HG03066 (cell line): ENCODE results near the gene TMEM175.

Experiments used
- ATAC-seq: cut with Tn5 transposase; IDR thresholded peaks from one replicate; pipeline ENCODE4 v1.9.1; 2021; ENCODE audit warnings: low read depth; ENCODE audit not compliant: unreplicated experiment

Gene TMEM175

GRCh38 chr4:1000686-1001260, 68.5 kb downstream of the TMEM175 start:
- no peak for ATAC-seq

- ATAC-seq: no peak
These were observed 69.4 kb downstream of the TMEM175 start for GRCh38 chr4:1001561-1002130.

- no peak for ATAC-seq
These were observed 69.9 kb downstream of the TMEM175 start for GRCh38 chr4:1002131-1002630.

GRCh38 chr4:1002631-1003251, 70.5 kb downstream of the TMEM175 start:
- ATAC-seq: no peak

GRCh38 chr4:1003271-1004070, 71.2 kb downstream of the TMEM175 start:
- ATAC-seq: no peak

GRCh38 chr4:1004071-1004418, 71.8 kb downstream of the TMEM175 start:
- no peak for ATAC-seq

GRCh38 chr4:1004557-1005485, 72.6 kb downstream of the TMEM175 start:
- no peak for ATAC-seq

- no peak for ATAC-seq
These were observed 74.6 kb downstream of the TMEM175 start for GRCh38 chr4:1006856-1007255.
